OCI-M2 (cell line): ENCODE data around the gene HS3ST4.

Source experiments
- DNase-seq: peaks from one replicate; lab custom pipeline; 2025; ENCODE audit not compliant: unreplicated experiment; lab: John Stamatoyannopoulos, UW

HS3ST4 gene

DNA sequence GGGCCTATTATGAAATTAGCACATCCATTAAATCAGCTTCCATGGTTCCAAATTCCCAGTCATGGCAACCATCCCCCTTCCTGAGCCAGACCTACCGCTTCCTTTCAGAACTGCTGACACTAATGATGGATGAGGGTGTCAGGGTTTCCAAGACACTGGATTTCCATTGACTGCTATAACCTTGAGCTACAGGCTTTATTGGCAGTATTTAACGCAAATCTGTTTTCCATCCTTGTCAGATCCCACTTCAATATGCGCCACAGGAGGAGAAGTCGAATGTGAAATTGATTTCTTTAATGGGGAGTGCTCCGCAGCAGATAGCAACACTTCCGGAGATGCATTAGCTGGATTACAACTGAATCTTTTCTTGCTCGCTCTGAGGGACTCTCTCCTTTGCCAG, 197.1 kb downstream of the HS3ST4 start:
- no peak for DNase-seq

GRCh38 chr16:25893332-25893731, 201.6 kb downstream of the HS3ST4 start:
- DNase-seq, result no peak

DNA sequence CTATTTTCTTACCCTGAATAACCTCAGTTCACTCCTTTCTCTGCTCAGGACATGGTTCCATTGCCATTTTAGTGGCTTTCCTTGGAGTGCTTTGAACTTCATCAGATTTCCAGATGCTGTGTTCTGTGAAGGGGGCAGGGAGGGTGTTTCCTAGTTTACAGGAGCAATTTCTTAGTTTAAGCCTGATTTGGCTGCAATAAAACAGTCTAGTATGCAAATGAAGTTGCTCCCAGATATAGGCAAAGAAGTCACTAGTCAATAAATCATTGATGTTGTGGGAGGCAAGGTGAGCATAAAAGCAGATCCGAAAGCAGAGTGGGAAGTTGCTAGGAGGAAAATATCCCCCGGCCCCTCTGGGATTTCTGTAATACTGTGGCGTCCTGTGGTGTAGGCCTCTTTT, 202.3 kb downstream of the HS3ST4 start:
- DNase-seq, result no peak

- no peak for DNase-seq
Observed at GRCh38 chr16:25895380-25895779, 203.6 kb downstream of the HS3ST4 start.

GRCh38 chr16:25896411-25896810, 204.7 kb downstream of the HS3ST4 start:
- no peak for DNase-seq

DNA sequence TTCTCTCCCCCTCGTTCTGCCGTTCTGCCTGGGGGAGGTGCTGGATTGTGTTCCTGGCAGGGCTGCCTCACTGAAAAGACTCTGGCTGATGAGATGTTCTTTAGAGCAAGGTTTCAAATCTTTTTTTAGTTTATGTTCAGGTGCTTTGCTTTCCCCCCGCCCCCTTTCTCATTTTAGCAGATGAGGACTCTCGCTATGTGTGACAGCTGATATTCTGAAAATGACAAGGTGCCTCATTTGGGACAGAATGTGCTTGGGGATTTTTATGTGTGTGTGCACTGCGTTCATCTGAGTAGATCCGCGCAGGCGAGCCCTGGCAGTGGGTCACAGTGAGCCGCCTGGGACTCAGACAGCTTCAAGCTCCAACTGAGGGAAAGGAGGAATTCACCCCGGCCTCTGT, 205.9 kb downstream of the HS3ST4 start:
- no peak for DNase-seq

DNA sequence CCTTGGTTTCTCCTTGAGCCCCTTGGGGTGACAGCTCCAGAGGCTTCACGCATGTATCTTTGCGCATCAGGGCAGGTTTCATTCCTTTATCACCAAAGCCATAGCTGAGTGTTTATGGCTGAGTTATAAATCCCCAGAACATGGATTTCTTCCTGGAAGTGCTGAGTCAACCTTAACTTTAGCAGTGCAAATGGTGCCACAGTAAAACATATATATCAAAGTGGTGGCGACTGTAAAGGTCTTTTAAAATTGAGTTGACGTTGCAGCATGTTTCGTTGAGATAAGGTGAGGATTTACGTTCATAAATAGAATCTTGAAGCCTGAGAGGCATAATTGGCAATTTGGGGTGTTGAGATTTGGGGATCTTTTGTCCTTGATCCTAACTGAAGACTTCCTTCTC, 214.1 kb downstream of the HS3ST4 start:
- DNase-seq, result no peak

GRCh38 chr16:25910971-25911370, 219.2 kb downstream of the HS3ST4 start:
- no peak for DNase-seq

DNA sequence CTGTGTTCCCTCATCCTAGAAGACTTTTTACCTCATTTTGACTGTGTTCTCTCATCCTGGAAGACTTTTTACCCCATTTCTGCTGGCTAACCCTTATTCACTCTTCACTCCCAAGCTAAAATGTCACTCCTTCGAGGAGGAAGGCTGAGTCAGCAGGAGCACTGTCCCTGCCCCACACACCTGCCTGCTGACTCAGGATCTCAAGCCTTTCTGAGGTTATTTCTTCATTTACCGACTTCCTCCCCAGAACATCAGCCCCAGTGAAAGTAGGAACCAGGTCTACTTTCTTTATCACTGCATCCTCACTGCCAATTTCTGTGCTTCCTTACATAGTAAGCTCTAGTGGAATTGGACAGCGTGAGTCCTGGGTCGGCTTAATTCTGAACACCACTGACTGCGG, 220.6 kb downstream of the HS3ST4 start:
- DNase-seq, result no peak

DNA sequence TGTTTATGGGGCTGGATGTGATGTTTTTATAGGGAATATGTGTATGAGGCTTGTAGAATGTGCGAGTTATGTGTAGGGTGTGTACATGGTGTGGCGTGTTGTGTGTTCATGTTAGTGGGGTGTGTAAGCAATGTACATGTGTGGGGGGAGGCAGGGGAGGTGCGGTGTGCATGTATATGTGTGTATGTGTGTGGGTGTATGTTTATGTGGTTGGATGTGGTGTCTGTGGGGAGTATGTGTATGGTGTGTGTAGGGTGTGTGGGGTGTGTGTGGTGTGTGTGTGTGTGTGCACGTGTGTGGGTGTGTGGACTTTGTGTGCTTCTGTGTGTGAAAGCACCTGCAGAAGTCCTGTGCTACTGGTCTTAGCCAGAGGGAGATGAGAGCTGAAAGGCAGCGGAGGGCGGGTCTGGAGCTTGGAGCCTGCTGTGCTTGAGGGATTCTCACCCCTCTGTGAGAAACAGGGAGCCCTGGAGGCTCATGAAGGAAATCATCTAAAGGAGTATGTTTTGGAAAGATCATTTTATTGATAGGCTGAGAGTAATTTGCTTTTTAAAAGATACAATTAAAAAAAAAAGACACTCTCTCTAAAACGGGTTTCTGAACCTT, 222.7 kb downstream of the HS3ST4 start:
- no peak for DNase-seq

- no peak for DNase-seq
Observed at GRCh38 chr16:25916037-25916436, 224.3 kb downstream of the HS3ST4 start.

GRCh38 chr16:25922438-25922837, 230.7 kb downstream of the HS3ST4 start:
- no peak for DNase-seq

- no peak for DNase-seq
Observed at GRCh38 chr16:25925421-25925820, 233.7 kb downstream of the HS3ST4 start.

DNA sequence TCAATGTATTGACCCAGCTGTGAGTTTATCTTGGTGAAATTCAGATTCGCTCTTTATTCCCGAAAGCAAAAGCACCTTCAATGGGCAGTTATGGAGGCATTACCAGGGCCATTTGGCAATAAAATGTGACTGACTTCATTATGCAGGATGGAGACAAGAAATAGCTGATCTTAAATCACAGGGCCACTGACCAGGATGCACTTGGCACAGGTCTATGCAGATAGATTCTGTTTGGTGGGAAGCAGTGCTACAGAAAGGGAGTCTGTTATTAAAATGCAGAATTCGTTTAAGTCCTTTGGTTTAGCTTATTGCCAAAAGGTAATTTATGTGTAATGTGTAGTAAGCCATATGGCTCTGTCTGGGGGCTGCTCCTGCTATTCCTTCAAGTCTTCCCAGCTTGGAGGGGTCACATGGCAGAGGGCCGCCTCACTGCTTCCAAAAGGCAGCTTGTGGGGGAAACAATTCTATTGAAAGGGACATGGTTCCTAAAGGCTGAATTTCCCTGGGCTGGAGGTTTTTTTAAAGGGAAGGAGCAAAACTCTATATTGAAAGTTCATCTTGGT, 239.8 kb downstream of the HS3ST4 start:
- no peak for DNase-seq

- no peak for DNase-seq
Observed at GRCh38 chr16:25941800-25942499, 250.2 kb downstream of the HS3ST4 start.

- DNase-seq, result no peak
Observed at GRCh38 chr16:25950586-25951281, 259.0 kb downstream of the HS3ST4 start.

DNA sequence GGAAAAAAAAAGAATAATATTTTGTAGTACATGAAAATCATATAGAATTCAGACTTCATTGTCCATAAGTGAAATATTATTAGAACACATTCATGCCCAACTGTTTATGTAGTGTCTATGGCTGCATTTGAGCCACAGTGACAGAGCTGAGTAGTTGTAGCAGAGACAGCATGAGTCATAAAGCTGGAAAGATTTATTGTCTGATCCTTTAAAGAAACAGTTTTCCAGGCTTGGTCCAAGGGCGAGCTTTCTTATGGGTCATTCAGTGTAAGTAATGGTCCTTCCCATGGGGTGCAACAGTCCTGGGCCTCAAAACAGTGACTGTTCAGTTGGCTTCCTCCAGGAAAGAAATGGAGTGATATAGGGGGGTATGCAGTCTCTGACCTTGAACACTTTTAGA, 260.2 kb downstream of the HS3ST4 start:
- no peak for DNase-seq

DNA sequence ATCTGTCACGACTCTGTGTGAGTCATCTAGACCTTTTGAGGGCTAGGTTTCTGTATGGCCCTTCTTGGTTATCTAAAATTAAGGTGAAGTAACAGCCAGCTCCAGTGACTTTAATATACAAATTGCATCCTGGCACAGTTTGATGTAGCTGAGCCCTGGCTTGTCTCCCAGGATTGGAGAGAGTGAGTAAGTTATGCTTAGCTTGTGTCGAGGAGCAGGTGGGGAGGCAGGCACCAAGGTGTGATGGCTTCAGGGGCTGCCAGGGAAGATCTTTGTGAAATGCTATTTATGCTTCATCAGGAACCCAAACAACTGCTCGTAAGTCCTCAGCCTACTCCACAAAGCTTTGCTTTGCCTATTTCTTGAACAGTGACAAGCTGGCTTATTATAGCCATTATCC, 261.2 kb downstream of the HS3ST4 start:
- no peak for DNase-seq

GRCh38 chr16:25957707-25958106, 265.9 kb downstream of the HS3ST4 start:
- DNase-seq, result no peak

GRCh38 chr16:25959221-25959620, 267.5 kb downstream of the HS3ST4 start:
- DNase-seq, result no peak

- DNase-seq, result no peak
Observed at GRCh38 chr16:25966172-25967097, 274.7 kb downstream of the HS3ST4 start.
